HTR-8/SVneo (cell line): ENCODE results near the gene LRRC47.

Source experiments
- DNase-seq: peaks from one replicate; pipeline ENCODE4 v3.0.0; 2011; ENCODE audit warnings: low spot score, mixed read lengths; ENCODE audit not compliant: insufficient read length
- FAIRE-seq: peaks from 2 replicates; lab custom pipeline; 2011; peaks lifted over from hg19 to GRCh38; lab: Jason Lieb, UNC

Gene LRRC47

DNA sequence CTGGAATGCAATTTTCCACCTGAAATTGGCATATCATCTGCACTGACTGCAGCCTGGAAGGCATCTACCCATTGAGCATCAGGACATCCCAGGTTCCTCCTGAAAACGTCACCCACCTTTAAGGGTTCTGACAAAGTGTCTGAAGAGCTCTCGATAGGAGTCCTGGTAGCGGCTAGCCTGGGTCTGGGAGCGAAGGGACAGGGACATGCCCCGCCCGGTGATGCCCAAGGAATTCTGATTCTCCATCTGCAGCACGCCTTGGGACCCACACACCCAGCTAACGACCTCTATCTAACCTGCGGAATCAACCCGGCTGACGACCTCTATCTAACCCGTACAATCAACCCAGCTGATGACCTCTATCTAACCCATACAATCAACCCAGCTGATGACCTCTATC lies 57.4 kb downstream of the LRRC47 start:
- no peak for FAIRE-seq
- DNase-seq: no peak

DNA sequence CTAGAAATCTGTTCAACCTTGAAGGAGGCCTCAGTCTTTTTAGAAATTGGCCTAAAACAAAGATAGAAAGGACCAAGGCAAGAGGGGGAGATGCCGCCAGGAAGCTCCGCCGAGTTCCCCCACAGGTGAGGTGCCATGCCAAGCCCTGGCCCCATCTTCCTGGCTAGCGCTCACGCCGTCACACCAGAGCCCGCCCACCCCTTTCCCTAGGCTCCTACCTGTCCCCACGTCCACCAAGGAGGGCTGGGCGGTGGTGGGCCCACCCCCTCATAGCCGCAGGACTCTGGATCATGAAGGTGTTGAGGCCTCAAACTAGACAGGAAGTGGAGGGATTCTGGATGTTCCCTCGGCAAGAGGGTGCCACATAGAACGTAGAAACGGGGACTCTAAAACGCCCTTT lies 59.6 kb downstream of the LRRC47 start:
- FAIRE-seq (no peak), DNase-seq (no peak)

GRCh38 chr1:3736131-3736561 lies 60.2 kb downstream of the LRRC47 start:
- FAIRE-seq (no peak), DNase-seq (no peak)

DNA sequence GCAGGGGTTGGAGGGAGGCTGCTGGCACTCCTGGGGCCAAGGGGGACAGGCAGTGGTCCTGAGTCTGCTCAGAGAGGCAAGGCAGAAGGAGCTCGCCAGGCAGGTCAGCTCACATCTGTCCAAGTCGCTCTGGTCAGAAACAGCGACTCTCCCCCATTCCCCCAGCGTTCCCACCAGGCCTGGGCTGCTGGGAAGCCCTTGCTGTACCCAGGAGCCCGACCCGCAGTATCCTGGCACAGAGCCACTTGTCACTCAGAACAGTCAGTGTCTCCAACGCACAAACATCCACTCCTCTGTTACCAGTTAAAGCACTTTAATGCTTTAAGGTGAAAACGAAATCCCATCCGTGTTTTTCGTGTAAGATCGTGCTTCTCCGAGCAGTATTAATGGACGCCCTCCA lies 60.6 kb downstream of the LRRC47 start:
- no peak for FAIRE-seq
- DNase-seq: no peak

GRCh38 chr1:3735027-3735681 lies 61.1 kb downstream of the LRRC47 start:
- FAIRE-seq (no peak), DNase-seq (no peak)

DNA sequence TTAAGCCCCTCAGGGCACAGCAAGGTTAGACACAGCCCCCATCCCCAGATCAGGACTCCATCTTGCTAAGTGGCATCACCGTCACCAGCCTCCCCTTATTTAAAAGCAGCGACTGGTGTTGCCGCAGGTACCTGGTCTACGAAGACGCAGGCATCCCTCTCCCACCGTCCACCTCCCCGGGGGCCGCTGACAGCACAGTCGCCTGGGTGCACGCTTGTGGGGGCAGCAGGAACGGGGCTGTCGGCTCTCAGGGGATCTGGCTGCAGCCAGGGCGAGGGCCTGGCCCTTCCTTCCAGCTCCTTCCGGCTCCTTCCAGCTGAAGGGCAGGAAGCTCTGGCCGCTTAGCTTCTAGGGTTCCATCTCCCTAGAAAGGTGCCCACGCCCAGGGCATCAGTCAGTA lies 61.7 kb downstream of the LRRC47 start:
- no peak for FAIRE-seq
- no peak for DNase-seq

GRCh38 chr1:3733883-3734589 lies 62.3 kb downstream of the LRRC47 start:
- no peak for DNase-seq
- FAIRE-seq: no peak

DNA sequence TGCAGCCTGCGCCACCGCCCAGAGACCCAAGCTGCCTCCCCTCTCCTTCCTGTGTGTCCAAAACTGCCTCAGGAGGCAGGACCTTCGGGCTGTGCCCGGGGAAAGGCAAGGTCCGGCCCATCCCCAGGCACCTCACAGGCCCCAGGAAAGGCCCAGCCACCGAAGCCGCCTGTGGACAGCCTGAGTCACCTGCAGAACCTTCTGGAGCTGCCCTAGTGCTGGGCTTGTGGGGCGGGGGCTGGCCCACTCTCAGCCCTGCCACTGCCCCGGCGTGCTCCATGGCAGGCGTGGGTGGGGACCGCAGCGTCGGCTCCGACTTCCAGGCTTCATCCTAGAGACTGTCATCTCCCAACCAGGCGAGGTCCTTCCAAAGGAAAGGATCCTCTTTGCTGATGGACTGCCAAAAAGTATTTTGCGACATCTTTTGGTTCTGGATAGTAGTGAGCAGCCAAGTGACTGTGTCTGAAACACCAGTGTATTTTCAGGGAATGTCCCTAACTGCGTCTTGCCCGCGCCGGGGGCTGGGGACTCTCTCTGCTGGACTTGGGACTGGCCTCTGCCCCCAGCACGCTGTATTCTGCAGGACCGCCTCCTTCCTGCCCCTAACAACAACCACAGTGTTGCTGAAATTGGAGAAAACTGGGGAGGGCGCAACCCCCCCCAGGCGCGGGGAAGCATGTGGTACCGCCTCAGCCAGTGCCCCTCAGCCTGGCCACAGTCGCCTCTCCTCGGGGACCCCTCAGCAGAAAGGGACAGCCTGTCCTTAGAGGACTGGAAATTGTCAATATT lies 63.0 kb downstream of the LRRC47 start:
- DNase-seq: no peak
- no peak for FAIRE-seq

DNA sequence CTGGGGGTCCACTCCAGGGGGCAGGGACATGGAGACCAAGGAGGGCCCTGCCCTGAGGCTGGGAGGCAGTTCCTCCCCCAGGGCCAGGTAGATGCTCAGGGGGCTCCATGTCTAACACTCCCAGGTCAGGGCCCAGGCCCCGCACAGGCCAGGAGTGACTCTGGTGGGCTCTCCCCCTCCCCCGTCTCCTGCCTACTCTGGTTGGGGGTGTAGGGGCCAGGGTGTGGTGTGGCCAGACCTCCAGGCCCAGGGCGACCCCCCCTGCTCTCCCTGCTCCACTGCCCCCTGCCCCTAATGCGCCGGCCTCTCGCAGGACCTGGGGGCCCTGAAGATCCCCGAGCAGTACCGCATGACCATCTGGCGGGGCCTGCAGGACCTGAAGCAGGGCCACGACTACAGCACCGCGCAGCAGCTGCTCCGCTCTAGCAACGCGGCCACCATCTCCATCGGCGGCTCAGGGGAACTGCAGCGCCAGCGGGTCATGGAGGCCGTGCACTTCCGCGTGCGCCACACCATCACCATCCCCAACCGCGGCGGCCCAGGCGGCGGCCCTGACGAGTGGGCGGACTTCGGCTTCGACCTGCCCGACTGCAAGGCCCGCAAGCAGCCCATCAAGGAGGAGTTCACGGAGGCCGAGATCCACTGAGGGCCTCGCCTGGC lies 63.7 kb downstream of the LRRC47 start:
- no peak for DNase-seq
- no peak for FAIRE-seq

- DNase-seq (no peak), FAIRE-seq (no peak)
These were observed 64.5 kb downstream of the LRRC47 start for GRCh38 chr1:3731583-3732433.

DNA sequence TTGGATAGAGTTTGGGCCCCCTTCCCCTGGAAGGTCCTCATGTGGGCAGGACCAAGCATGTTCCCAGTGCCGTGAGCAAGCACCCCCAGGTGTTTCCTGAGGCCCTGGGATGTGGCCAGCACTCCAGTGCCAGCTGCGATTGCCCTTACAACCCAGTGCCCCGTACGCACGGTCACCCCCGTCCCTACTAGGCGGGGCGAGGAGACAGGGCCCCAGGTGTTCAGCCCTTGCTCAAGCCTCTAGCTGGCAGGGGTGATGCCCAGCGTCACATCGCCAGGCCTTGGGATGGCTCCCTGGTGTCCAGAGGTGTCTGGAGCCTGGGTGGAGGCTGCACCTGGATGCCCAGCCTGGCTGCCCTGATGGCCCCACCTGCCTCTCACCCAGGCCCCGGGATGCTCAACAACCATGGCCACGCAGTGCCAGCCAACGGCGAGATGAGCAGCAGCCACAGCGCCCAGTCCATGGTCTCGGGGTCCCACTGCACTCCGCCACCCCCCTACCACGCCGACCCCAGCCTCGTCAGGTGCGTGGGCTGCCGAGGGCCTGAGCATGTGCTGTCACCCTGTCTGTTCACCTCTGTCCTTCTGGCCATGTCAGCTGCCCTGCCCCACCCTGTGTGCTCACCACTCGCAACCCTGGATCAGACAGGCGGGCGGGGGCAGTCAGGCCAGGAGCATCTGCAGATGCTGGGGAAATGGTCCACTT lies 65.6 kb downstream of the LRRC47 start:
- no peak for FAIRE-seq
- no peak for DNase-seq

- FAIRE-seq: no peak
These were observed 66.4 kb downstream of the LRRC47 start for GRCh38 chr1:3729594-3730542.

More at GRCh38 chr1:3729594-3730542, 66.4 kb downstream of the LRRC47 start:
- no peak for DNase-seq
